Skin epidermis (tissue), 12 donors: ENCODE results near the gene IQCE.
"Not testable (repeated sequence)": the region's sequence is repeated elsewhere in the genome, so short reads cannot be mapped to it uniquely, and the experiment has no call there.

Source experiments
- H3K27ac ChIP-seq, 21 experiments: fragments of 200-600 bp; sonication (generic) in 11 of 21; one replicate each; pipeline ENCODE4 v1.5.0; 2020; ENCODE audit warnings: mild to moderate bottlenecking in 3 of 21, inconsistent platforms in 2 of 21, moderate library complexity in 2 of 21
- H3K4me3 ChIP-seq, 7 experiments: fragments of 200-600 bp; sonication (generic) in 2 of 7; one replicate each; pipeline ENCODE4 v1.5.0; 2020; ENCODE audit warnings: inconsistent platforms in 2 of 7, mild to moderate bottlenecking in 2 of 7, moderate library complexity in 1 of 7

Gene IQCE

DNA sequence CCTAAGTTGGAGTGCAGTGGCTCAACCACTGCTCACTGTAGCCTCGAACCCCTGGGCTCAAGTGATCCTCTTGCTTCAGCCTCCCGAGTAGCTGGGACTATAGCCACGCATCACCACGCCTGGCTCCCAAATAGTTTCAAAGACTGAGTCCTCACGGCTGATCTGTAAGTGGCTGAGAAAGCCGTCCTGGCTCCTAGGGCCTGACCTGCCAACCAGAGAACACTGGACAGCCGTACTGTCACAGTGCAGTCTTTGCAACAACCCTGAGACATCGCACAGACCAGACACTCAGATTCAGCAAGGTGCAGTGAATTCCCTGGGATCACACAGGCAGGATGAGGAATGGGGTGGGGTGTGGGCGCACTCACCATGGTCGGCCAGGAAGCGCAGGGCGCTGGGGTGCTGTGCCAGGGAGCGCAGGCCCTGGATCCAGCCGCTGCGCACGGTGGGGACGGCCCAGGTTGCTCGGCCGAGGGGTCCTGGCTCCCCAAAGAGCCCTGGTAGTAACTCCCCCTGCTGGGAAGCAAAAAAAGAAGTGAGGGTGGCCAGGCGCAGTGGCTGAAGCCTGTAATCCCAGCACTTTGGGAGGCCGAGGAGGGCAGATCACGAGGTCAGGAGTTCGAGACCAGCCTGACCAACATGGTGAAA lies 14.1 kb upstream of the IQCE start:
- H3K27ac ChIP-seq = no peak overlapping the region
- no peak overlapping the region for H3K4me3 ChIP-seq

DNA sequence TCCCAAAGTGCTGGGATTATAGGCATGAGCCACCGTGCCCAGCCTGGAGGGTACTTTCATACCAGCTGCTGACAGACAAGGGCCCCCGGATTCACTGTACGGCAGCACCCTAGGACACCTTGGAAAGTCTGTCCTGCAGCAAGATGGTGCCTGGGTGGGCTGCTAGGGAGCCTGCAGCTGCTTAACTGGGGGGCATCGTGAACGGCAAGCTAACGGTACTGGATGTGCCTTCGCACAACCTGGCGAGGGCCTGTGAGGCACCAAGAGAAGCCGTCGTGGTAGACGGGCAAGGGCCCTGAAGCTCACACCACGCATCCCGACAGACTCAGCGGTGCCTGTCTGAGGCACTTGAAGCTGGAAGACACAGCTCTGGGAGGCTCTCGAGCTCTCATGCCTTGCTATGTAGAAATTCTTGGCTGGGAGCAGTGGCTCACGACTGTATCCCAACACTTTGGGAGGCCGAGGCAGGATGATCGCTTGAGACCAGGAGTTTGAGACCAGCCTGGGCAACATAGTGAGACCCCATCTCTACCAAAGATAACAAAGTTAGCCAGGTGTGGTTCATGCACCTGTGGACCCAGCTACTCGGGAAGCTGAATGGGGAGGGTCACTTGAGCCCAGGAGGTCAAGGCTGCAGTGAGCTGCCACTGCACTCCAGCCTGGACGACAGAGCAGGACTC lies 12.9 kb upstream of the IQCE start:
- Histone ChIP-seq H3K27ac (no peak overlapping the region), H3K4me3 (no peak overlapping the region)

DNA sequence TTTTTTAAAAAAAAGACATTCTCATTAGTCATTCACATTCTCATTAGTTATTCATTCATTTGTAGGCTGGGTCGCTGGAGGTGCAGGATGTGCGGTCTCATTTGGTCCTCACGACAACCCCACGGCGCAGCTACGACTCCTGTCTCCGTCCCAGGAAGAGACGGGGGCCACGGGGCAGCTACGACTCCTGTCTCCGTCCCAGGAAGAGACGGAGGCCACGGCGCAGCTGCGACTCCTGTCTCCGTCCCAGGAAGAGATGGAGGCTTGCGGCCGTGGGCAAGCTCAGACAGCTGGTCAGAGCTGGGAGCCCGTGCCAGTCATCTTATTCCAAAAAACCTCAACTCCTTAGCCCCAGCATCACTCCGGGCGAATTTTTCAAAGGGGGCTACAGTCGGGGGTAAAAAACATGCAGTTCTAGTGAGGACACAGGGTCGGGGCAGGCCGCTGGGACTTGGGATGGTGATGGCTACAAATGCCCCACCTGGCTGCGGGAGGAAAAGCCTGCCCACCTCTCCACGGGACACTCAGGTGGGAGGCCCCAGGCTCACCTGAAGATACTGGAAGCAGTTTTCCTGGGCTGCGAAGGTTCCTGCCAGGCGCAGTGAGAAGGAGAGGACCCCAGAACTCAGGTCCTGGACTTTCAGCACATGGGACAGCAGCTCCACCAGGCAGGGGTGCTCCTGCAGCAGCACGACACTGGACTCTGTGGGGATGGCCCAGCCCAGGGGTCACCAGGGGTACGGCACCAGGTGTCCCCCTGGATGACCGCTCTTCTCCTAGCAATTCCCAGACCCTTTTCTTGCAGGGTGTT lies 11.8 kb upstream of the IQCE start:
- no peak overlapping the region for H3K4me3 ChIP-seq
- H3K27ac ChIP-seq = no peak overlapping the region

DNA sequence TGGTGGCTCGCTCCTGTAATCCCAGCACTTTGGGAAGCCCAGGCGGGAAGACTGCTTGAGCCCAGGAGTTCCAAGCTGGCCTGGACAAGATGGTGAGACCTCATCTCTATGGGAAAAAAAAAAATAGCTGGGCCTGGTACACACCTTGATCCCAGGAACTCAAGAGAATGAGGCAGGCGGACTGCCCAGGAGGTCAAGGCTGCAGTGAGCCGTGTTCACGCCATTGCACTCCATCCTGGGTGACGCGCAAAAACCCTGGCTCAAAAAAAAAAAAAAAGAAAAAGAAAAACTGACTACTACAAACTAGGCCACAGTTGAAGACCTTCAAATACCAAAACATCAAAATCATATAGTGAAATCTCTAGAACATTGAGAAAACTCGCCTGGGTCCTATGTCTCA lies 7.4 kb upstream of the IQCE start:
- Histone ChIP-seq H3K27ac (no peak overlapping the region), H3K4me3 (no peak overlapping the region)

DNA sequence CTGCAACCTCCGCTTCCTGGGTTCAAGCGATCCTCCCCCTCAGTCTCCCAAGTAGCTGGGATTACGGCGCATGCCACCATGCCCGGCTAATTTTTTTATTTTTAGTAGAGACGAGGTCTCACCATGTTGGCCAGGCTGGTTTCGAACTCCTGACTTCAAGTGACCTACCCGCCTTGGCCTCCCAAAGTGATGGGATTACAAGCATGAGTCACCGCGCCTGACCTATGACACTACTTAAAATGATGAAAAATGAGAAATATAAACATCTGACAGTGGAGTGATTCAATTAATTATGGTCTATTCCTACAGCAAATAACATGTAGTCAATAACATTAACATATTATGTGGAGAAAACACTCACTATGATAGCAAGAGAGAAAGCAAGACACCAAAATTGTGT lies 5.7 kb upstream of the IQCE start:
- Histone ChIP-seq H3K4me3 (no peak overlapping the region), H3K27ac (peak overlapping the region in 2 of 21 experiments; percentile 11 to 99)

DNA sequence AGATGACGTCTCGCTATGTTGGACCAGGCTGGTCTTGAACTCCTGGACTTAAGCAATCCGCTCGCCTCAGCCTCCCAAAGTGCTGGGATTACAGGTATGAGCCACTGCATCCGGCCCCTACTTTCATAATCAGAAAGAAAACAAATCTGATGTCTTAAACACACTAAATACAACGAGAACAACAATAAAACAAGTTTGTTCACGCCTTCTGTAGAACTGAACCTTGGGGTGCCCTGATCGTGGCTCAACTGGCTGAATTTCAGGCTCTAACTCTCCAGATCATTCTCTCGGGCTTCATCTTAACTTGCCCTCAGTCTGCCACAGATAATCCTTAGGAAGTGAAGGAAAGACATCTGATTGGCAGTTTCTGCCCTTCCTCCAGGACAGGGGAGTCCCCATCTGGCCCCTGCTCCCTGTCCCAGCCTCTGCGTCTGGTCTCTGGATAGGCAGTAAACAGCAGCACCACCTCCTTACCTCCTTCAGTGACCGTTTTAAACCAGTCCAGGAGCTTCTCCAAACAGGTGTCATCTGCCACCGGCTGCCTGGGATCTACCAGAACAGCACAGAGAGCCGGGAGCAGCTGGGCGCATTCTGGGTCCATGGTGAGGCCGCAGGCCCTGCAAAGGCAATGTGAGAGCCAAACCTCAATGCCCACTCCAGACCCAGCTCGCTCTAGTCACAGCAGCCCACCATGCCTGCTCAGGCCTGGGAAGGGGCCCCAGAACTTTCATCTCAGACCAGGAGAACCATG lies 4.8 kb upstream of the IQCE start:
- H3K4me3 ChIP-seq = peak overlapping the region; percentile 68 to 99 (median 86)
- peak overlapping the region in 13 of 21 experiments; percentile 11 to 100 (median 99) for H3K27ac ChIP-seq

DNA sequence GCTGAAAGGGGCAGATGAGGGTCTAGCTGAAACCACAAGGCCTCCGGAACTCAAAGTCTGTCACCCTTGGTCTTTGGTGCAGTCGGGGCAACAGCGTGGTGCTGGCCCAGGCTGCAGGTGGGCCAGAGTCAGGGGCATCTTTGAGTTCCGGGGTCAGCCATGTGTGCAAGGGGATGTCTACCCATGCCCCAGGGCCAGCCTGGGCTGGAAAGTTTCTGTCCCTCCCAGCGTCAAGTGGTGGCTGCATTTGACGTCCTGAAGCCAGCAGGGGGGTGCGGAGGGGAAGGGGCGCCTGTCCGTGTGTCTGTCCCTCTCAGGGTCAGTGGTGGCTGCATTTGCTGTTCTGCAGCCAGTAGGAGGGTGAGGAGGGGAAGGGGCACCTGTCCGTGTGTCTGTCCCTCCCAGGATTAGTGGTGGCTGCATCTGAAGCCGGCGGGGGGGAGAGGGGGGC lies 4.1 kb upstream of the IQCE start:
- Histone ChIP-seq H3K27ac (peak overlapping the region; percentile 92 to 100 (median 100)), H3K4me3 (peak overlapping the region; percentile 68 to 99 (median 86))

DNA sequence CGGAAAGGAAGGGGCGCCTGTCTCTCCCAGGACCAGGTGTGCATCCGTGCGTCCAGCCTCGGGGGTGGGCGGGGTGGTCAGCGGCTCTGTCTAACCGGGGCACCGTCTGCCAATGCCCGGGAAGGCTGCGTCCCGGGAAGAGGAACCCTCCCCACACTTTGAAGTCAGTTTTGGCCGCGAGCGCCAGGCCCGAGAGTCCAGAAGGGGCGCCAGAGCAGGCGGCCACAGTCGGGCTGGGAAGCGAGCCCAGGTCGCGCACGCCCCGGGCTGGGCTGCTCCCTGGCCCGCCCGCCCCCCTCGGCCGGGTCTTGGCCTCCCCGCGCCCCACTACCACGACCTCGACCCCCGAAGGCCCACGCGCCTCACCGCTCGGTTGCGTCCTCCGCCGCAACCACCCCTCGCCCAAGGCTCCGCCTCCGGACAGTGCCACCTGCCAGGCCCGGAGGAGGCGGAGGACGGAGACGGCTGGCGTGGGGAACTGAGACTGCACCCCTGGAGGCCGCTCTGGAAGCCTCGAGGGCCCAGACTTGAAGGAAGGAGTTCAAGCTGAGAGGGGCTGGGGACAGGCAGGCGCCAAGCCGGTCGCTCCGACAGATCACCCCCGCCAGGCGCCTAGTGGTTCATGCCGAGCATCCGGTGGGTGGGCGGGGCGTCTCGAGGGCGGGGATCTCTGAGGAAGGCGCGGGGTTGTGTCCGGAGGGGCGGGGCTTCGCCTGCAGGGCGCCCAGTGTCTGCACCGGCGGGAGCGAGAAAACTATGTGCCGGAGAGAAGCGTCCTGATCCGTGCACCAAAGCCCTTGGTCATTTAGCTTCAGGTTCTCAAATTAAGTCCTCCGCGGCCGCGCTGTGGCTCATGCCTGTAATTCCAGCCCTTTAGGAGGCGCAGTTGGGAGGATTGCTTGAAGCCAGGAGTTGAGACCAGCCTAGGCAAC lies 3.4 kb upstream of the IQCE start, which contains the start of gene BRAT1:
TSS of gene BRAT1 (minus strand) at position 404 of the 932 bp plus-strand sequence. CDS start 1,093 bp downstream, outside the sequence.
- Histone ChIP-seq H3K4me3 (peak within 1 kb of the TSS; percentile 68 to 99 (median 86)), H3K27ac (peak within 1 kb of the TSS; percentile 92 to 100 (median 100))

DNA sequence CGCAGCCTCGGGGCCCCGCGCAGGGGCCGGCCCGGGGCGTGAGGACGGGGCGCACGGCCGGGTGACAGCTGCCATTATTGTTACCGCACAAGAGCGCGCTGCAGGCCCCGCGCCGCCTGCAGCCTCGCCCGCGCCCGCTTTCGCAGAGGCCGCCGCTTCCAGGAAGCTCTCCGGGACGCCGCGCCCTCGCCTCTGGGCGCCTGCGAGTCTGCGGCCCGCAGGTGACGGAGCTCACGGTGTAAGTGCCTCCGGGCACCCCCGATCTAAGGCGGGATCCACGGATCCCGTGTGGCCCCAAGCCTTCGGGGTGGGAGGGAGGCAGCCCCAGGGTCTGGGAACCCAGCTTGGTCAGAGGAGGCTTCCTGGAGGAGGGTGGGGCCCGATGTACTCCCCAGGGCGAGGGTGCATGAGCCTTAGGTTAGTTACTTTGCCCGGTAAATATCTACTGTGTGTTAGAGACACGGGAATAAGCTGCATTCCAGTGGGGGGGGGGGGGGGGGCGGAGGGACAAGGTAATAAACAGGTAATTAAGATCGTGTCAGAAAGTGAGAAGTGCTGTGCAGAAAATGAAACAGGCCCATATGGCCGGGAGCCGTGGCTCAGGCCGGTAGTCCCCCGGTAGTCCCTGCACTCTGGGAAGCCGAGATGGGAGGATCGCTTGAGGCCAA lies 638 bp downstream of the IQCE start:
- H3K27ac ChIP-seq = peak overlapping the region in 20 of 21 experiments; percentile 38 to 84 (median 72)
- peak overlapping the region; percentile 43 to 98 (median 81) for H3K4me3 ChIP-seq

DNA sequence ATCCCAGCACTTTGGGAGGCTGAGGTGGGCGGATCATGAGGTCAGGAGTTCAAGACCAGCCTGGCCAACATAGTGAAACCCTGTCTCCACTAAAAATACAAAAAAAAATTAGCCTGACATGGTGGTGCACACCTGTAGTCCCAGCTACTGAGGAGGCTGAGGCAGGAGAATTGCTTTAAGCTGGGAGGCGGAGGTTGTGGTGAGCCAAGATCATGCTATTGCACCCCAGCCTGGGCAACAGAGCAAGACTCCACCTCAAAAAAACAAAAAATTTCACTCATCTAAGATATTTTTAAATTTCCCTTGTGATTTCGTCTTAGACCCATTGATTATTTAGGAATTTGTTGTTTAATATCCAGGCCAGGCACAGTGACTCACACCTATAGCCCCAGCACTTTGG lies 5.2 kb downstream of the IQCE start:
- not testable (repeated sequence) for H3K27ac ChIP-seq, H3K4me3 ChIP-seq

DNA sequence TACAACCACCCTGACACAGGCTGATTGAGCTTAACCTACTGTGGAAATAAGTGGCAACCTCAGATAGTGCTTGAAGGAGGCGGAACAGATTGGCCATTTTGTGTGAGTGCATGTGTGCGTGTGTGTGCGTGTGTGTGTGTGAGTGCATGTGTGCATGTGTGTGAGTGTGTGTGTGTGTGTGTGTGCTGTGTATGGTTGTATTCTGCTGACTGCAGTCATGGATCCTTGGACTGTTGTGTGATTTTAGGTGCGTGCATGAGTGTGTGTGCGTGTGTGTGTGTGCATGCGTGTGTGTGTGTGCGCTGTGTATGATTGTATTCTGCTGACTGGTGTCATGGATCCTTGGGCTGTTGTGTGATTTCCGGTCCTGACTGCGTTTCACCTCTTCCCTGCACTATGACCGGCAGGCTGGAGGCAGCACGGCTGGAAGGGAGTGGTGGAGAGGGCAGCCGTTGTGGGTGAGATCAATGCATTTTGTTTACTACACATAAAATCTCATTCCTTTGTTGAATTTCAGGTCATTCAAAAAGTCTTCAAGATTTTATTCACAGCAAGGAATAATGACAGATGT lies 6.3 kb downstream of the IQCE start:
- Histone ChIP-seq H3K27ac (no peak overlapping the region), H3K4me3 (no peak overlapping the region)

DNA sequence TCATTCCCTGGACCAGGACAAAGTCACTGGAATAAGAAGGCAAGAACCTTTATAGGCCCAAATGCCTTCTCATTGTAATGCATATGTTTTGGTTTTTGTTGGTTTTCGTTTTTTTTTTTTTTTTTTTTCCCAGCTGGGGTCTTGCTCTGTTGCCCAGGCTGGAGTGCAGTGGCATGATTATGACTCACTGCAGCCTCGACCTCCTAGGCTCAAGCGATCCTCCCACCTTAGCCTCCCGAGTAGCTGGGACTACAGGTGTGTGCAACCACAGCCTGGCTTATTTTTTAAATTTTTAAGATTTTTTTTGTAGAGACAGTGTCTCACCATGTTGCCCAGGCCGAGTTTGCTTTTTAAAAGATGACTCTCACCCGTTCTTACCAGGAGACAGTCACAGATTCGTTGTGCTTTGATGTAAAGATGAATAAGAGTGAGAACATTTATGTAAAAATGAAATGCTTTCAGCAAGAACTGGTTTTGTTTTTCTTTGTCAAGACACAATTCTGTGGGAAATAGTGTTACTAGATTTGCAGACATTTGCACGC lies 7.6 kb downstream of the IQCE start:
- Histone ChIP-seq H3K27ac (no peak overlapping the region), H3K4me3 (no peak overlapping the region)

DNA sequence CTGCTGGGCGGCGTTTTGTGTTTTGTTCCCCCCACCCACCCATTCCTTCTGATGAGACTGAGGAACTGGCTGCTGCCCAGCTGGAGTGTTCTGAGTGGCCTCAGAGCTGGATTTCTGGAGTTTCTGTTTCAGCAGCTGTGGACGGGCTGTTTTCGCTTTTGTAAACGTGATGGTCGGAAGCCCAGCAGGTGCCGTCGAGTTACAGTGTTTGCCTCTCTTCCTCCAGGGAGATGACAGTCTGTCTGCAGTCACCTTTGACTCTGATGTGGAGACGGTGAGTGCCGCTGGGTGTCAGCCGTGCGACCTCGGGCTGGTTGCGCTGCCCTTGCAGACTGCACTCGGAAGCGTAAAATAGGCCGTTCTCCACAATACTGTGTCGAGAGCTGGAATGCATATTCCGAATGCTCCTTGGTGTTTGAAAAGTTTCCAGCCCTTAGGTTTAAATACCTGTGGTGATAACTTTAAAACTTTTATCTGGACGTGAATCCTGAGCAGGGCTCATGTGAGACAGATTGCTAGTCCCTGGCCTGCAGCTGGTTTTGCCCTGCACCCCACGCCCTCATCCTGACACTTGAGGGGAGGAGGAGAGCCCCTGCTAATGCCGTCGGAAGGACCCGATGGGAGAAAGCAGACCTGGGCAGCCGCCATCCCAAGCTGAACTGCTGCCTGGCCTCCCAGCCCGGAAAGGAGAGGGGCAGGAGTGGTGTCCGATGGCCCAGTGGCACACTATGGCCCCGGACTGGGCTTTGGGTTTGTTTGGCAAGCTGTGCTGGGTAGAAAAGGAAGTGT lies 8.3 kb downstream of the IQCE start:
- no peak overlapping the region for H3K4me3 ChIP-seq

DNA sequence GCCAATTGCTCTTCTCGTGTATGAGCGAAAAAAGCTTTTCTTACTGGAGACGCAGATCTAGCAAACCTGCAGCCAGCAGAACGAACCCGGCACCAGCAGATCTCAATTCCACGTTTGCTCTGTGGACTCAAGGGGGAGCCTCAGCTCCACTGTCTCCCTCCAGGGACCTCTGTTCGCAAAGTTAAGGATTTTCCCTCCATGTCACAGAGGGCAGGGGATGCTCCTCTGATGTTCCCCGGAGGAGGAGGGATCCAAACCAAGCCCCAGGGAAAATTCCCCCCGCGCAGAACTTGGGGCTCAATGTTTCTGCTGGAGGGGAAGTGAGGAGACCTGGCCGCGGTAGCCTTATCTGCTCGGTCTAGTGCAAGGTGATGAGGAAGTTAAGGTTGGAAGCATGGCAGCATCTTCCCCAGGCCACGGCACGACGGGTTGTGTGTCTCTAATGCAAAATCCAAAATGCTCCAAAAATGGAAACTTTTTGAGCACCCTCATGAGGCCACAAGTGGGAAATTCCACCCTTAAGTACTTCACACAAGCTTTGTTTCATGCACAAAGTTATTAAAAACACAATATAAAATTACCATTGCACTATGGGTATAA lies 9.0 kb downstream of the IQCE start:
- Histone ChIP-seq H3K4me3 (no peak overlapping the region), H3K27ac (peak overlapping the region in 1 of 21 experiments; percentile 36)

More for the DNA sequence above, 8.3 kb downstream of the IQCE start:
- H3K27ac ChIP-seq = peak overlapping the region in 1 of 21 experiments; percentile 36

DNA sequence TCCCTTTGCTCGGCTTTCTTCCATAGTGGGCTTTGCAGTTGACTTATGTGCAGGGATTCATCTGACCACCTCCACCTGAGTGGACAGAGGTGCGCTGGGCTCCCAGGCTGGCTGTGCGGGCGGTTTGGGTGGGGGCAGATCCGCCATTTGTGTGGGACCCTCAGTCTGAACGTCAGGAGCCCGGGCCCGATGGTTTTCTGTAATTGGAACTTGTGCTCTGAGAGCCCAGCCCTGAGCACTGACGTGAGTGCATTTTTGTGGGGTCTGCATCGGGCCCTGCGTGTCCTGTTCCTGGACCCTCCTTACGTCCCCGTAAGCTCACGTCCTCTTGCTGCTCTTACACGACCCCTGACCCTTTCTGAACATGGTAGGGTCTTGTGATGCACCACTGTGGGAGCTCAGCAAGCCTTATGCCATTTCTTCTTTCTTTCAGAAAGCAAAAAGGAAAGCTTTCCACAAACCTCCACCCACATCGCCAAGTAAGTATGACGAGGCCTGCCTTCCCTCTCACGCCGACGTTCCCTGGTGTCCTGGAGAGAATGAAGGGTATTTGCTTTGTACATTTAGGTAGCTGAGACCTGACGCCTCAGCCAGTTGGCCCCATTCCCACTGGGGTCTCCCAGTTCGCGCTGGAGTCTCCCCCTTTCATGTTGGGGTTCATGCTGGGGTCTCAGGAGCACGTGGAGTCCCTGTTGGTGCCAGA lies 9.9 kb downstream of the IQCE start:
- Histone ChIP-seq H3K27ac (no peak overlapping the region), H3K4me3 (no peak overlapping the region)

DNA sequence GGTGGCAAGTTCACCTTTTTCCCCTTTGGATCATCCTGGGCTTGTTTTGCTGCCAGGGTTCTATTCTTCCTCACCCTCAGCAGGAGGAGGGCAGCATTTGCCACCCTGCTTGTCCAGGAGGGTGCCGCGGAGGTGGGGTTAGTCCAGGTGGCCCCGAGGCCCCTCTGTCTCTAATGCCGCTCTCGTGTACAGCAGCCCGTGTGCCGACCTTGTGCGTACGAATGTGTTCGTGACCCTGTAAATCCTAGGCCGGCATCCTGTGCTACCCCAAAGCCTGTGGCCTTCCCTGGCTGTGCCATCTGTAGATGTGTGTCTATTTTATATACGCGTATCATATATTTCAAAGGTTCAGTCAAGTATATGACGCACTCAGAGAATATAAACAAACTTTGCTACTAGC lies 10.6 kb downstream of the IQCE start:
- no peak overlapping the region for H3K27ac ChIP-seq
- no peak overlapping the region for H3K4me3 ChIP-seq
